ENCODE data around the gene RBM48. TPM values are rescaled to one million over a fixed set of nuclear protein-coding genes. Genes with fewer than 3 reads are reported as not detected.

The RBM48 gene
- total RNA-seq, 1 experiment from 2014 or later, result 8.2 TPM

DNA sequence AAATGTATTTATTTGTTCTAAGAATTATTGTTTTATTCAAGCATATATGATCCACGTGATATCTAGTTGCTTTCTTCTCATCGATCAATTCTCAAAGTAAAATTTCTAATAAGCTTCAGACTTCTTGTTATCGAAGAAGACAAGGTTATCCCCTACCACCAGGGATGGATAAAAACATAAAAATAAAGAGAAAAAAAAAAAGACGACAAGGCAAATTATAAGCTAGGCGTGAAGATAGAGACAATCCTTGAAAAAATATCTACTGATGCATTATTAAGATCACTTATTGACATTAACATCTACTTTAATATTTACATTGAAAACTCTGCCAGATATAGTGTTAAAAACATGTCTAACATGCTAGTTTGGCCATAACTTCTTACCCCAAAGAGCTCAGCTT, 19.6 kb upstream of the RBM48 start:
- intact Hi-C loops (cut with micrococcal nuclease; ENCODE audit: unreplicated experiment), result no loop called here
- CTCF ChIA-PET, result no interaction called here
- no peak overlapping the region for H3K4me3 Mint-ChIP-seq (ENCODE audit: low read depth, unreplicated experiment)
- no peaks in the 10 kb centered on the region for H3K36me3 Mint-ChIP-seq (ENCODE audit: insufficient read depth, unreplicated experiment)
- no peaks in the 10 kb centered on the region for H3K9me3 Mint-ChIP-seq (ENCODE audit: low read depth, unreplicated experiment)
- BruUV-seq (replicated peaks), result no TSS peak
- H3K4me1 Mint-ChIP-seq (ENCODE audit: low read depth, unreplicated experiment), result no peaks in the 10 kb centered on the region
- no peak for DNase-seq
- no peak overlapping the region for H3K27ac Mint-ChIP-seq (ENCODE audit: unreplicated experiment)
- TF ChIP-seq, protein P1, sequence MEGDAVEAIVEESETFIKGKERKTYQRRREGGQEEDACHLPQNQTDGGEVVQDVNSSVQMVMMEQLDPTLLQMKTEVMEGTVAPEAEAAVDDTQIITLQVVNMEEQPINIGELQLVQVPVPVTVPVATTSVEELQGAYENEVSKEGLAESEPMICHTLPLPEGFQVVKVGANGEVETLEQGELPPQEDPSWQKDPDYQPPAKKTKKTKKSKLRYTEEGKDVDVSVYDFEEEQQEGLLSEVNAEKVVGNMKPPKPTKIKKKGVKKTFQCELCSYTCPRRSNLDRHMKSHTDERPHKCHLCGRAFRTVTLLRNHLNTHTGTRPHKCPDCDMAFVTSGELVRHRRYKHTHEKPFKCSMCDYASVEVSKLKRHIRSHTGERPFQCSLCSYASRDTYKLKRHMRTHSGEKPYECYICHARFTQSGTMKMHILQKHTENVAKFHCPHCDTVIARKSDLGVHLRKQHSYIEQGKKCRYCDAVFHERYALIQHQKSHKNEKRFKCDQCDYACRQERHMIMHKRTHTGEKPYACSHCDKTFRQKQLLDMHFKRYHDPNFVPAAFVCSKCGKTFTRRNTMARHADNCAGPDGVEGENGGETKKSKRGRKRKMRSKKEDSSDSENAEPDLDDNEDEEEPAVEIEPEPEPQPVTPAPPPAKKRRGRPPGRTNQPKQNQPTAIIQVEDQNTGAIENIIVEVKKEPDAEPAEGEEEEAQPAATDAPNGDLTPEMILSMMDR (IDR thresholded peaks at IDR 0.05; ENCODE audit: unreplicated experiment), result no peak
- no peaks in the 10 kb centered on the region for H3K27me3 Mint-ChIP-seq (ENCODE audit: unreplicated experiment)

DNA sequence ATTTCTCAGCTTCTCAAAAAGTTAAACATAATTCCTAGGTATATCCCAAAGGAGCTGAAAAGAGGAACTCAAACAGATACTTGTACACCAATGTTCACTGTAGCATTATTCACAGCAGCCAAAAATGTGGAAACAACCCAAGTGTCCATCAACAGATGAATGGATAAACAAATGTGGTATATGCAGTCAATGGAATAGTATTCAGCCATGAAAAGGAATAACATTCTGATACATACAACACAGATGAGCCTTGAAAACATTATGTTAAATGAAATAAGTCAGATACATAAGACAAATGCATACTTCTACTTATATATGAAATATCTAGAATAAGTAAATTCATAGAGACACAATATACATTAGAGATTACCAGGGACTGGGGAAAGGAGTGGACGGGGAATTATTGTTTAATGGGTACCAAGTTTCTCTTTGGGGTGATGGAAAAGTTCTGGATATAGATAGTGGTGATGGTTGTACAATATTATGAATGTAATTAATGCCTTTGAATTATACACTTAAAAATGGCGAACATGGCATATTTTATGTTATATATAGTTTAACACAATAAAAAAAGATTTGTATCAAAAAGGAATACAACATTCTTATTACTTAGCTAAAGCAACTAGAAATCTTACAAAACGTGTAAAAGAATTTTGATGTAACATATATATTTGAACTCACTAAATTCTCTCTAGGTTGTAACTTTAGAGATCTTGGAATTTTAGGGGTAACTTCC, 15.3 kb upstream of the RBM48 start:
- no peaks in the 10 kb centered on the region for H3K4me1 Mint-ChIP-seq (ENCODE audit: low read depth, unreplicated experiment)
- no TSS peak for BruUV-seq (replicated peaks)

DNA sequence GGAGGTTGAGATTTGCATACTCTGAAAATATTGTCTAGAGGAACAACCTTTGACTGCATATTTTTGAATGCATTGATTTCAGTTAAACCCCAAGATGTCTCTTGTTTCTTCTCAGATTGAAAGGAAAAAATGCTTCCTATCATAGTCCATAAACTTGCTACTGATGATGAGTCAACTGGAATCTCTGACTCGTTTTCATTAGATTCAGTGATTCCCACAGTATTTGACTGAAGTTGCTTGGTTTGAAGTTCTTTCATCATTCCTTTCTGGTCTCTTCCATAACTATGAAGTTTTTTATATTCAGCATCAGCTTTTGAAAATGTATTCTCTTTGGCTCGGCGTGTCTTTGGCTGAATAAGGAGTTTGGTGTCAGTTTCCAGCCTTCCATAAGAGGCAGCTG, 11.0 kb upstream of the RBM48 start:
- Mint-ChIP-seq H3K36me3 (ENCODE audit: insufficient read depth, unreplicated experiment) (no peaks in the 10 kb centered on the region), H3K4me1 (ENCODE audit: low read depth, unreplicated experiment) (no peaks in the 10 kb centered on the region), H3K9me3 (ENCODE audit: low read depth, unreplicated experiment) (no peaks in the 10 kb centered on the region), H3K27ac (ENCODE audit: unreplicated experiment) (no peak overlapping the region), H3K4me3 (ENCODE audit: low read depth, unreplicated experiment) (no peak overlapping the region), H3K27me3 (ENCODE audit: unreplicated experiment) (no peaks in the 10 kb centered on the region)
- CTCF ChIA-PET, result no interaction called here
- no TSS peak for BruUV-seq (replicated peaks)
- no peak for DNase-seq
- TF ChIP-seq, protein P1 (IDR thresholded peaks at IDR 0.05; ENCODE audit: unreplicated experiment), result no peak
- intact Hi-C loops (cut with micrococcal nuclease; ENCODE audit: unreplicated experiment), result no loop called here

More for the DNA sequence above, 15.3 kb upstream of the RBM48 start:
- no peak for DNase-seq
- H3K4me3 Mint-ChIP-seq (ENCODE audit: low read depth, unreplicated experiment), result no peak overlapping the region
- CTCF ChIA-PET, result interaction anchor here (1.4 kb wide), 1 partner anchor 15 kb away, joined by 5 read pairs; the partner anchor contains the start of genes PEX1 and RBM48
- H3K9me3 Mint-ChIP-seq (ENCODE audit: low read depth, unreplicated experiment), result no peaks in the 10 kb centered on the region
- H3K27me3 Mint-ChIP-seq (ENCODE audit: unreplicated experiment), result no peaks in the 10 kb centered on the region
- H3K27ac Mint-ChIP-seq (ENCODE audit: unreplicated experiment), result no peak overlapping the region
- TF ChIP-seq, protein P1 (IDR thresholded peaks at IDR 0.05; ENCODE audit: unreplicated experiment), result no peak
- H3K36me3 Mint-ChIP-seq (ENCODE audit: insufficient read depth, unreplicated experiment), result no peaks in the 10 kb centered on the region
- intact Hi-C loops (cut with micrococcal nuclease; ENCODE audit: unreplicated experiment), result no loop called here

DNA sequence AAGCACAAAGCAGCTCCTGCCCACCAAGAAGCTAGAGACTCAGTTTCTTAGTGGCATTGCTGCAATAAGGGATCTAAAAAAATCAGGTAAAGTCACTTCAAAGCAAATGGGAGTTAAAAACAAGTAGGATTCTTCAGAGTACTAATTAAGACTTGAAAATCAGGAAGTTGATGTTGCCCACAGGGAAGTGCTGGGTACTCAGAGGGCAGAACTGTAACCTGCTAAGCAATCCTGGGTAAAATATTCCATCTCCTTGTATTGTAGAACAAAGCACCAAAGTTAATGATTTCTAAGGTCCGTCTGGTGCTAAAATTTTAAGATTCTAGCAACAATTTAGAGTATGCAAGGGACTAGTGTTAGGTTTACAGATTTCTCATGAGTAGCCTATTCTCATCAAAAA, 8.6 kb upstream of the RBM48 start:
- no TSS peak for BruUV-seq (replicated peaks)

More for the DNA sequence above, 8.6 kb upstream of the RBM48 start:
- DNase-seq, result no peak
- CTCF ChIA-PET, result no interaction called here
- H3K27ac Mint-ChIP-seq (ENCODE audit: unreplicated experiment), result no peak overlapping the region
- no peaks in the 10 kb centered on the region for H3K9me3 Mint-ChIP-seq (ENCODE audit: low read depth, unreplicated experiment)
- no peaks in the 10 kb centered on the region for H3K27me3 Mint-ChIP-seq (ENCODE audit: unreplicated experiment)
- H3K4me1 Mint-ChIP-seq (ENCODE audit: low read depth, unreplicated experiment), result no peaks in the 10 kb centered on the region
- TF ChIP-seq, protein P1 (IDR thresholded peaks at IDR 0.05; ENCODE audit: unreplicated experiment), result no peak
- no peaks in the 10 kb centered on the region for H3K36me3 Mint-ChIP-seq (ENCODE audit: insufficient read depth, unreplicated experiment)
- no peak overlapping the region for H3K4me3 Mint-ChIP-seq (ENCODE audit: low read depth, unreplicated experiment)
- intact Hi-C loops (cut with micrococcal nuclease; ENCODE audit: unreplicated experiment), result loop anchor here (10.0 kb wide), 2 partner anchors 315 to 535 kb away; partner anchors contain the start of gene CDK6

Measured in Calu3 (cell line).